GM10248 (cell line): Measurements from ENCODE around the gene MAGOHB.
A peak's percentile ranks its signal among the peaks of the same experiment; 100 is the strongest.
"Not testable (repeated sequence)": the region's sequence is repeated elsewhere in the genome, so short reads cannot be mapped to it uniquely, and the experiment has no call there.

ENCODE experiments used
- CTCF ChIA-PET: fragments of 300-600 bp; sonication (Branson Sonifier 250); formaldehyde crosslinking; extraction: SDS; loops from one replicate; lab custom pipeline; 2021; ENCODE audit warnings: antibody characterized with exemption; lab: Yijun Ruan, JAX
- POLR2A ChIA-PET: fragments of 350-650 bp; sonication (Branson Sonifier 250); formaldehyde crosslinking; extraction: SDS; loops from one replicate; lab custom pipeline; 2020; ENCODE audit warnings: antibody characterized with exemption; lab: Yijun Ruan, JAX
- DNase-seq: peaks from one replicate; pipeline ENCODE4 v3.0.0; 2012; ENCODE audit errors: extremely low spot score
- TF ChIP-seq, protein P1 (sequence below): IDR thresholded peaks from 2 replicates; pipeline ENCODE4 v1.5.1; 2012; ENCODE audit warnings: mild to moderate bottlenecking, low read depth; ENCODE audit errors: extremely low read depth, missing control alignments, control extremely low read depth

Gene MAGOHB

DNA sequence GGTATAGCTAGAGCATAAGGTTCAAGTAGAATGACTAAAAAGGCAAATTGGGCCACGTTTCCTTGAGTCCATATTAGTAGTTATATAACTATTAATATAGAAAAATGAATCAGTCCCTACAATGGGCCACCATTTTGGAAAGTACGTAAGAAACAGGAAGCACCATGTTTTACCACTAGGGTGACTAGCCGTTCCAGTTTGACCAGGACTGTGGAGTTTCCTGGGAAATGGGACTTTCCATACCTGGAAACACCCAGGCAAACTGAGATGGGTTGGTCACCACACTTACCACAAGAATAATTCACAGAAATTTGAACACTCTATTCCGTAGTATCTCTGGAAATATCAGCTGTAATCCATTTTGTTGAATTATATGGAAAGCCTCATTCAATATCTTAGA lies 2.1 kb upstream of the MAGOHB start:
- TF ChIP-seq, protein P1, sequence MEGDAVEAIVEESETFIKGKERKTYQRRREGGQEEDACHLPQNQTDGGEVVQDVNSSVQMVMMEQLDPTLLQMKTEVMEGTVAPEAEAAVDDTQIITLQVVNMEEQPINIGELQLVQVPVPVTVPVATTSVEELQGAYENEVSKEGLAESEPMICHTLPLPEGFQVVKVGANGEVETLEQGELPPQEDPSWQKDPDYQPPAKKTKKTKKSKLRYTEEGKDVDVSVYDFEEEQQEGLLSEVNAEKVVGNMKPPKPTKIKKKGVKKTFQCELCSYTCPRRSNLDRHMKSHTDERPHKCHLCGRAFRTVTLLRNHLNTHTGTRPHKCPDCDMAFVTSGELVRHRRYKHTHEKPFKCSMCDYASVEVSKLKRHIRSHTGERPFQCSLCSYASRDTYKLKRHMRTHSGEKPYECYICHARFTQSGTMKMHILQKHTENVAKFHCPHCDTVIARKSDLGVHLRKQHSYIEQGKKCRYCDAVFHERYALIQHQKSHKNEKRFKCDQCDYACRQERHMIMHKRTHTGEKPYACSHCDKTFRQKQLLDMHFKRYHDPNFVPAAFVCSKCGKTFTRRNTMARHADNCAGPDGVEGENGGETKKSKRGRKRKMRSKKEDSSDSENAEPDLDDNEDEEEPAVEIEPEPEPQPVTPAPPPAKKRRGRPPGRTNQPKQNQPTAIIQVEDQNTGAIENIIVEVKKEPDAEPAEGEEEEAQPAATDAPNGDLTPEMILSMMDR = no peak
- ChIA-PET POLR2A (no interaction called here), CTCF (interaction anchor here (1.2 kb wide), 1 partner anchor 58 kb away, joined by 3 read pairs; no protein-coding TSS in a partner anchor)
- DNase-seq = no peak

DNA sequence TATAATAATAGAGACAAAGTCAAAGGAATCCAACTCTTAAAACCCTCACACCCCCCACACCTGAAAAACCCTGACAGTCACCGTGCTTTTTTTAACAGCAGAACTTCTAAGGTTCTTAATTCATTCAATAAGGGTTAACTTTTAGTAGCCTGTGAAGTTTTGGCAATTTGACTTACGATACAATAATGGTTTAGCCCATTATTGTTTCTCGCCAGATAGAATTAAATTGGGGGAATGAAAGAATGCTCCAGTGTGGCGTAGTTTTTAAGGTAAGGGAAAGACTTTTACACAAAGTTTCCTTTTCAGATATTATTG lies 604 bp upstream of the MAGOHB start:
- ChIA-PET CTCF (no interaction called here), POLR2A (no interaction called here)
- DNase-seq = no peak
- TF ChIP-seq, protein P1 = no peak

DNA sequence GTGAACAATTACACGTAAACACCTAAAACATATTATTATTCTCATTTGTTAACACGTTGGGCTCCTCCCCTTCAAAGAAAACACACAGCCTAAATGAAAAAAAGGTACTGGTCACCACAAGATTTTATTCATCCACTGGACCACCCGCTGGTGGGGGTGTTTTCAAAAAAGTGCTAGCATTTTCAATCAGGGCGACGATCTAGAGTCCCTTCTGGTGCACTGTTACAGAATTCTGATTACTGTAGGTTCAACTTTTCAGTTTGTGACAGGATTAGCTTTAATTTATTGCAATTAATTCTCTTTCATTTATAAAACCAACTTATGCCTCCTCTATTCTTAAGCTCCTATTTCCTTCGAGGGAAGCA lies 443 bp downstream of the MAGOHB start:
- ChIA-PET CTCF (no interaction called here), POLR2A (no interaction called here)
- no peak for DNase-seq
- TF ChIP-seq, protein P1 = no peak

DNA sequence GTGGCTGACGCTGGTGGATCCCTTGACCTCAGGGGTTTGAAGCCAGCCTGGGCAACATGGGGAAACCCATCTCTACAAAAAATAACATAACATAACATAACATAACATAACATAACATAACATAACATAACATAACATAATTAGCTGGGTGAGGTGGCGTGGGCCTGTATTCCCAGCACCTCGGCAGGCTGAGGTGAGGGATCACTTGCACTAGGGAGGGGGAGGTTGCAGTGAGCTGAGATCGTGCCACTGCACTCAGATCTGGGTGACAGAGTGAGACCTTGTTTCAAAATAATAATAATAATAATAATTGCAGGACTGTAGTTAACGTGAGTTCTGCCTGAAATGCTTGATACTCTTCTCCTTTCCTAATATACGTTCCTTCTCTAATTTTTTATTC lies 1.3 kb downstream of the MAGOHB start:
- no peak for DNase-seq
- ChIA-PET POLR2A (interaction anchor here (0.7 kb wide), 1 partner anchor 445 kb away, joined by 11 read pairs; no protein-coding TSS in a partner anchor), CTCF (interaction anchor here (0.7 kb wide), 1 partner anchor 137 kb away, joined by 3 read pairs; no protein-coding TSS in a partner anchor)
- TF ChIP-seq, protein P1 = no peak

DNA sequence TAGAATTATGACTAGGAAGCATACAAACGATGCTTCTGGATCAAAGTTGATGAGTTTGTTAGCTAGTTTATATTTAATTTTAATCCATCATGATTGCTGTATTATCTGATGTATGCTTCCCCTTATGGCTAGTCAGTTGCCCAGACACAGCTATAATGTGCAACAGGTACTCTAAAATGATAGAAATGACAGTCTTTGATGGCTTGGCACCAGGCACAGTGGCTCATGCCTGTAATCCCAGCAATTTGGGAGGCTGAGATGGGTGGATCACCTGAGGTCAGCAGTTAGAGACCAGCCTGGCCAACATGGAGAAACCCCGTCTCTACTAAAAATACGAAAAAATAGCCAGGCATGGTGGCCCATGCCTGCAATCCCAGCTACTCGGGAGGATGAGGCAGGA lies 2.2 kb downstream of the MAGOHB start:
- CTCF ChIA-PET = interaction anchor here (0.7 kb wide), 1 partner anchor 138 kb away, joined by 3 read pairs; no protein-coding TSS in a partner anchor
- DNase-seq = not testable (repeated sequence)
- POLR2A ChIA-PET = interaction anchor here (0.7 kb wide), 1 partner anchor 120 kb away, joined by 3 read pairs; no protein-coding TSS in a partner anchor

DNA sequence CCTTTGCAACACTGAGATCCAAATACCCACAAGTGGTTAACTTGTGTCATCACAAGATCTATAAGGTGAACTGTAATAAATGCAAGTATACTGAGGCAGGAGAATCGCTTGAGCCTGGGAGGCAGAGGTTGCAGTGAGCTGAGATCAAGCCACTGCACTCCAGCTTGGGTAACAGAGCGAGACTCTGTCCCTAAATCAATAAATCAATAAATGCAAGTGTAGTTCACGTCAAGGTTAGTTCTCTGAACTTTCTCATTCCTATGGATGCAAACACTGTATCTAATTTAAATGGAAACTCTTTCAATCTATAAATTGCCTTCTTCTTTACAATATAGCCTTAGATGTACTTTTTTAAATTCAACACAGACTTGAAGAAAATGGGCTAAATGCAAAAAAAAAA lies 3.2 kb downstream of the MAGOHB start:
- POLR2A ChIA-PET = no interaction called here
- DNase-seq = no peak
- CTCF ChIA-PET = no interaction called here
- TF ChIP-seq, protein P1 = no peak

DNA sequence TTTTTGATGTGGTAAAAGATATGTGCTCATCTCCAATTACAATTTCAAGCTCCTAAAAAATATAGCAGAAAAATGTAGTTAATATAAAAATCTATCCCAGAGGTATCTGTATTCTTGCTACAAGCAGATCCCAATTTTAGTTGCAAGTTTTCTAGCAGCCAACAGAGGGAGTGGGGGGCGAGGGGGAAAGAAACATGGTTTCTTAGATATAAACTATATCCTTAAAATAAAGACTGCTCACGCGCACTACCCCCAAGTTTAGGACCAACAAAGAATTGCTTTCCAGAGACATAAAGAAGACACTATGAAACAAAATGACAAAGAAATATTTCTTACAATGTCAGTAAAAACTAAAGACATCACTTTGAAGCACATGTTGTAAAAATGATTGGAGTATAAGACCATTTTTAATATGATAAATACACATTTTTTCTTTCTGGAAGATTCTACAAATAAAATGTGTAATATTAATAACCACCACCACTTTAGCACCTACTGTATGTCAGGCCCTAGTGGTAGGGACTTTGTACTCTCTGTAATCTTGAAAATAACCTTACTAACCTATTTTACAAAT lies 5.4 kb downstream of the MAGOHB start:
- ChIA-PET POLR2A (no interaction called here), CTCF (interaction anchor here (1.1 to 1.2 kb wide), 2 partner anchors 23 to 598 kb away, joined by 3 read pairs; no protein-coding TSS in a partner anchor)
- TF ChIP-seq, protein P1 = peak; percentile 14
- DNase-seq = no peak
